CD4-positive, alpha-beta T cell (primary cell): Measurements from ENCODE around the gene TNFRSF6B. TPM values are rescaled to one million over a fixed set of nuclear protein-coding genes. Genes with fewer than 3 reads are reported as not detected.

Experiments used
- ATAC-seq: fragments of 200-7000 bp; cut with Tn5 transposase; one replicate; pipeline ENCODE4 v1.10.0; 2022; ENCODE audit warnings: mild to moderate bottlenecking; ENCODE audit not compliant: poor library complexity
- CTCF ChIA-PET: fragments of 350-600 bp; sonication (Branson Sonifier 250); formaldehyde crosslinking; loops from one replicate; lab custom pipeline; 2021; ENCODE audit warnings: antibody characterized with exemption, inconsistent platforms; lab: Charles Lee
- POLR2A ChIA-PET: fragments of 350-600 bp; sonication (Branson Sonifier 250); formaldehyde crosslinking; loops from one replicate; lab custom pipeline; 2021; ENCODE audit warnings: antibody characterized with exemption, inconsistent platforms; lab: Charles Lee
- DNase-seq, 14 experiments: peaks; one replicate each; pipeline ENCODE4 v3.0.0-alpha.2; 2013 to 2020; ENCODE audit warnings: mixed read lengths in 2 of 14
- H3K27ac ChIP-seq, 2 donors: one replicate each; pipeline versions ENCODE4 v1.5.1 to v1.7.0; 2013; ENCODE audit warnings: low read length in 2 of 2, low read depth in 1 of 2, mild to moderate bottlenecking in 1 of 2
- H3K27me3 ChIP-seq, 2 experiments: 1 replicate in 1 of 2; 2 replicates in 1 of 2; pipeline versions ENCODE4 v1.6.1 to v1.7.0; 2013; ENCODE audit warnings: low read length in 2 of 2, control low read depth in 1 of 2, mild to moderate bottlenecking in 1 of 2, moderate library complexity in 1 of 2; ENCODE audit not compliant: insufficient read depth in 2 of 2, control insufficient read depth in 1 of 2
- H3K36me3 ChIP-seq: one replicate; pipeline ENCODE4 v1.6.1; 2013; ENCODE audit warnings: low read length, control low read depth; ENCODE audit not compliant: insufficient read depth
- H3K4me1 ChIP-seq: one replicate; pipeline ENCODE4 v1.6.1; 2013; ENCODE audit warnings: low read length, control low read depth; ENCODE audit not compliant: insufficient read depth
- H3K4me3 ChIP-seq: one replicate; pipeline ENCODE4 v1.5.1; 2013; ENCODE audit warnings: mild to moderate bottlenecking, low read length, moderate library complexity
- H3K9me3 ChIP-seq, 2 experiments: 1 replicate in 1 of 2; 2 replicates in 1 of 2; pipeline versions ENCODE4 v1.6.1 to v1.7.0; 2013; ENCODE audit warnings: low read length in 2 of 2, mild to moderate bottlenecking in 2 of 2, control low read depth in 1 of 2, moderate library complexity in 1 of 2; ENCODE audit not compliant: control insufficient read depth in 1 of 2, insufficient read depth in 1 of 2
- H3K27ac Mint-ChIP-seq: one replicate; pipeline ENCODE4 v1.8.0; 2020; ENCODE audit warnings: mixed read lengths
- H3K27me3 Mint-ChIP-seq: one replicate; pipeline ENCODE4 v1.8.0; 2021; ENCODE audit warnings: mixed read lengths
- H3K36me3 Mint-ChIP-seq: one replicate; pipeline ENCODE4 v1.8.0; 2021; ENCODE audit warnings: low read depth, mixed read lengths
- H3K4me1 Mint-ChIP-seq: one replicate; pipeline ENCODE4 v1.8.0; 2021; ENCODE audit warnings: low read depth, mixed read lengths
- H3K4me3 Mint-ChIP-seq: one replicate; pipeline ENCODE4 v1.8.0; 2020; ENCODE audit warnings: mild to moderate bottlenecking, mixed read lengths
- H3K9me3 Mint-ChIP-seq: one replicate; pipeline ENCODE4 v1.8.0; 2020; ENCODE audit warnings: mixed read lengths
- CTCF ChIP-seq: fragments of 200-600 bp; IDR thresholded peaks from one replicate; pipeline ENCODE4 v1.8.0; 2022; ENCODE audit warnings: antibody characterized with exemption, mild to moderate bottlenecking
- intact Hi-C, 2 experiments: fragments of 100-400 bp; cut with DNase I in 1 of 2; cut with micrococcal nuclease in 1 of 2; formaldehyde crosslinking; loops; one replicate each; pipeline versions ENCODE4 v1.15.1 to v1.9.0; 2023 to 2025; cut with DNase I, micrococcal nuclease
- total RNA-seq, 174 experiments: library from RNA in 2 of 174; stranded (reverse) in 2 of 174; gene quantifications; one replicate each; pipeline ENCODE4 v1.2.3 and lab custom pipeline; 2021 to 2026

The TNFRSF6B gene
- total RNA-seq, 2 experiments from 2014 or later = 2.5 to 2.6 TPM

GRCh38 chr20:63738687-63739129 is 42.3 kb downstream of the TNFRSF6B start:
- Histone ChIP-seq H3K36me3 (peaks cover 63% of the 10 kb centered on the region), H3K27ac (peak overlapping the region; percentile 34 to 53), H3K27me3 (no peaks in the 10 kb centered on the region), H3K4me3 (peak overlapping the region; percentile 92), H3K4me1 (peaks cover 56% of the 10 kb centered on the region), H3K9me3 (no peaks in the 10 kb centered on the region)
- CTCF ChIA-PET = interaction anchor here (0.9 to 6.3 kb wide), 4 partner anchors 31 to 126 kb away, joined by 3 to 44 read pairs (median 16); partner anchors contain the start of genes ARFRP1 and ZGPAT
- ATAC-seq (no peak), DNase-seq (peak in 9 of 14 experiments; percentile 21 to 70 (median 42))
- intact Hi-C loops = loop anchor here in 1 of 2 experiments (5.0 to 10.0 kb wide), 2 partner anchors 44 to 84 kb away; partner anchors contain the start of genes RTEL1 and STMN3
- H3K4me3 Mint-ChIP-seq = peak overlapping the region; percentile 74
- no peak overlapping the region for H3K27ac Mint-ChIP-seq
- peaks cover 22% of the 10 kb centered on the region for H3K4me1 Mint-ChIP-seq
- H3K9me3 Mint-ChIP-seq = no peaks in the 10 kb centered on the region
- no peak for TF ChIP-seq CTCF
- POLR2A ChIA-PET = interaction anchor here (1.0 to 9.9 kb wide), 13 partner anchors 11 to 242 kb away, joined by 3 to 168 read pairs (median 6); partner anchors contain the start of genes ARFRP1, PTK6 and ZGPAT
- peaks cover 28% of the 10 kb centered on the region for H3K36me3 Mint-ChIP-seq
- H3K27me3 Mint-ChIP-seq = no peaks in the 10 kb centered on the region

- Mint-ChIP-seq H3K27ac (no peak within 1 kb of the TSS), H3K36me3 (peaks cover 24% of the 10 kb centered on the region), H3K4me3 (peak within 1 kb of the TSS; percentile 80), H3K4me1 (peaks cover 16% of the 10 kb centered on the region), H3K27me3 (no peaks in the 10 kb centered on the region), H3K9me3 (no peaks in the 10 kb centered on the region)
- Histone ChIP-seq H3K36me3 (peaks cover 57% of the 10 kb centered on the region), H3K4me3 (peak within 1 kb of the TSS; percentile 92), H3K27ac (peak within 1 kb of the TSS; percentile 34 to 53), H3K27me3 (no peaks in the 10 kb centered on the region), H3K9me3 (no peaks in the 10 kb centered on the region), H3K4me1 (peaks cover 56% of the 10 kb centered on the region)
- POLR2A ChIA-PET = interaction anchor here (1.0 to 9.9 kb wide), 13 partner anchors 12 to 241 kb away, joined by 3 to 168 read pairs (median 6); partner anchors contain the start of genes ARFRP1, PTK6 and ZGPAT
- intact Hi-C loops = loop anchor here (2.0 to 10.0 kb wide), 4 partner anchors 43 to 85 kb away; partner anchors contain the start of genes RTEL1 (in 2 of the 2) and STMN3 (in 1 of the 2)
- TF ChIP-seq CTCF = no peak
- CTCF ChIA-PET = interaction anchor here (0.6 to 6.3 kb wide), 4 partner anchors 32 to 125 kb away, joined by 3 to 44 read pairs (median 10); partner anchors contain the start of genes ARFRP1 and ZGPAT
- peak; percentile 8 for ATAC-seq
- peak in 11 of 14 experiments; percentile 49 to 90 (median 72) for DNase-seq
Measured at GRCh38 chr20:63739130-63740069, 42.9 kb downstream of the TNFRSF6B start, which contains the start of gene SLC2A4RG. Gene SLC2A4RG (plus strand): TSS chr20:63739776. CDS start chr20:63739913, 137 bp downstream.

- Mint-ChIP-seq H3K4me3 (peak overlapping the region; percentile 80), H3K36me3 (peaks cover 20% of the 10 kb centered on the region), H3K27ac (no peak overlapping the region), H3K27me3 (no peaks in the 10 kb centered on the region), H3K4me1 (peaks cover 16% of the 10 kb centered on the region), H3K9me3 (no peaks in the 10 kb centered on the region)
- POLR2A ChIA-PET = interaction anchor here (0.7 to 9.9 kb wide), 11 partner anchors 11 to 219 kb away, joined by 3 to 168 read pairs (median 4); partner anchors contain the start of genes ARFRP1 and ZGPAT
- Histone ChIP-seq H3K36me3 (peaks cover 50% of the 10 kb centered on the region), H3K27me3 (no peaks in the 10 kb centered on the region), H3K4me1 (peaks cover 51% of the 10 kb centered on the region), H3K27ac (peak overlapping the region in 1 of 2 donors; percentile 46), H3K4me3 (peak overlapping the region; percentile 68), H3K9me3 (no peaks in the 10 kb centered on the region)
- TF ChIP-seq CTCF = no peak
- intact Hi-C loops = loop anchor here in 1 of 2 experiments (2.0 to 5.0 kb wide), 2 partner anchors 43 to 83 kb away; partner anchors contain the start of gene RTEL1
- CTCF ChIA-PET = interaction anchor here (0.9 to 6.3 kb wide), 5 partner anchors 13 to 234 kb away, joined by 3 to 44 read pairs (median 6); partner anchors contain the start of genes ARFRP1 and ZGPAT
- ATAC-seq = peak; percentile 3
- DNase-seq = peak in 11 of 14 experiments; percentile 37 to 82 (median 54)
Measured at GRCh38 chr20:63740070-63740626, 43.7 kb downstream of the TNFRSF6B start.
